OCI-LY1 (cell line): Measurements from ENCODE around the gene XRRA1.

ENCODE experiments used
- H2AFZ ChIP-seq: fragments of 200-600 bp; sonication (generic), shearing (Covaris generic); 2 replicates; pipeline ENCODE4 v1.6.0; 2014; ENCODE audit warnings: antibody characterized with exemption, mild to moderate bottlenecking, low read length
- H3F3A ChIP-seq: fragments of 200-600 bp; sonication (generic), shearing (Covaris generic); 2 replicates; pipeline ENCODE4 v1.6.0; 2014; ENCODE audit warnings: mild to moderate bottlenecking, antibody characterized with exemption, low read length, moderate library complexity; ENCODE audit not compliant: insufficient read depth
- H3K27ac ChIP-seq: fragments of 200-600 bp; sonication (generic); 2 replicates; pipeline ENCODE4 v1.5.1; 2014; ENCODE audit warnings: low read length, mixed run types, mild to moderate bottlenecking, low read depth; ENCODE audit not compliant: poor library complexity, severe bottlenecking
- H3K27me3 ChIP-seq: fragments of 200-600 bp; sonication (generic); 2 replicates; pipeline ENCODE4 v1.6.0; 2014; ENCODE audit warnings: antibody characterized with exemption, mild to moderate bottlenecking, low read length, moderate library complexity; ENCODE audit not compliant: insufficient read depth
- H3K36me3 ChIP-seq: fragments of 200-600 bp; sonication (generic); 2 replicates; pipeline ENCODE4 v1.6.1; 2014; ENCODE audit warnings: mild to moderate bottlenecking, antibody characterized with exemption, low read length, moderate library complexity, mixed read lengths; ENCODE audit not compliant: insufficient read depth
- H3K4me1 ChIP-seq: fragments of 200-600 bp; sonication (generic); 2 replicates; pipeline ENCODE4 v1.5.1; 2014; ENCODE audit warnings: mild to moderate bottlenecking, low read length, moderate library complexity; ENCODE audit not compliant: insufficient read depth, severe bottlenecking
- H3K4me2 ChIP-seq: fragments of 200-600 bp; sonication (generic), shearing (Covaris generic); 2 replicates; pipeline ENCODE4 v1.6.1; 2014; ENCODE audit warnings: low read length
- H3K4me3 ChIP-seq: fragments of 200-600 bp; sonication (generic); 2 replicates; pipeline ENCODE4 v1.5.1; 2014; ENCODE audit warnings: low read length, low read depth, mild to moderate bottlenecking, mixed read lengths; ENCODE audit not compliant: poor library complexity, severe bottlenecking
- H3K79me2 ChIP-seq: fragments of 200-600 bp; shearing (Covaris generic); 2 replicates; pipeline ENCODE4 v1.6.1; 2016; ENCODE audit warnings: mixed run types, low read length, mixed read lengths; ENCODE audit not compliant: insufficient read depth
- H3K9ac ChIP-seq: fragments of 200-600 bp; sonication (generic), shearing (Covaris generic); 2 replicates; pipeline ENCODE4 v1.6.1; 2014; ENCODE audit warnings: mild to moderate bottlenecking, low read length, mixed read lengths
- H3K9me2 ChIP-seq: fragments of 200-600 bp; sonication (generic), shearing (Covaris generic); 2 replicates; pipeline ENCODE4 v1.6.1; 2014; ENCODE audit warnings: low read depth, mild to moderate bottlenecking, low read length, mixed read lengths
- H3K9me3 ChIP-seq: fragments of 200-600 bp; shearing (Covaris generic); 2 replicates; pipeline ENCODE4 v1.6.1; 2014; ENCODE audit warnings: low read length, mixed read lengths
- H4K20me1 ChIP-seq: fragments of 200-600 bp; sonication (generic), shearing (Covaris generic); 2 replicates; pipeline ENCODE4 v1.6.0; 2016; ENCODE audit warnings: mild to moderate bottlenecking, low read length; ENCODE audit not compliant: insufficient read depth
- CTCF ChIP-seq: fragments of 200-600 bp; sonication (generic), shearing (Covaris generic); IDR thresholded peaks from 2 replicates; pipeline ENCODE4 v1.5.1; 2017; ENCODE audit warnings: mild to moderate bottlenecking, antibody characterized with exemption, low read length, moderate library complexity, mixed read lengths
- EZH2 ChIP-seq: fragments of 200-600 bp; sonication (generic), shearing (Covaris generic); IDR thresholded peaks from 2 replicates; pipeline ENCODE4 v1.8.0; 2017; ENCODE audit warnings: borderline replicate concordance, mixed run types, mild to moderate bottlenecking, antibody characterized with exemption, low read length, moderate library complexity, mixed read lengths

Gene XRRA1

GRCh38 chr11:74909385-74909784, 39.5 kb downstream of the XRRA1 start:
- no peaks in the 10 kb centered on the region for H4K20me1 ChIP-seq
- H3K9me3 ChIP-seq: no peaks in the 10 kb centered on the region
- no peak for TF ChIP-seq EZH2
- no peak for TF ChIP-seq CTCF
- no peak overlapping the region for H3K9ac ChIP-seq
- no peaks in the 10 kb centered on the region for H3K79me2 ChIP-seq
- no peak overlapping the region for H3K4me3 ChIP-seq
- H3K36me3 ChIP-seq: peaks cover 40% of the 10 kb centered on the region; the same call in 1 of the 2 replicates
- H3K4me2 ChIP-seq: no peak overlapping the region
- H3F3A ChIP-seq: no peaks in the 10 kb centered on the region
- no peaks in the 10 kb centered on the region for H3K9me2 ChIP-seq
- H3K27ac ChIP-seq: no peak overlapping the region
- H2AFZ ChIP-seq: no peak overlapping the region
- H3K4me1 ChIP-seq: peaks cover 8% of the 10 kb centered on the region
- H3K27me3 ChIP-seq: no peaks in the 10 kb centered on the region

GRCh38 chr11:74905326-74905725, 43.6 kb downstream of the XRRA1 start:
- Histone ChIP-seq H3K4me1 (peaks cover 8% of the 10 kb centered on the region), H3K27me3 (no peaks in the 10 kb centered on the region), H2AFZ (no peak overlapping the region), H3F3A (no peaks in the 10 kb centered on the region), H3K9ac (no peak overlapping the region), H4K20me1 (no peaks in the 10 kb centered on the region), H3K9me2 (no peaks in the 10 kb centered on the region), H3K4me2 (no peak overlapping the region), H3K36me3 (peaks cover 44% of the 10 kb centered on the region), H3K79me2 (no peaks in the 10 kb centered on the region), H3K27ac (no peak overlapping the region), H3K4me3 (no peak overlapping the region), H3K9me3 (peaks cover 7% of the 10 kb centered on the region; the same call in 1 of the 2 replicates)
- TF ChIP-seq CTCF: no peak
- TF ChIP-seq EZH2: no peak

- TF ChIP-seq CTCF (no peak), EZH2 (no peak)
- H3K4me3 ChIP-seq: no peak overlapping the region
- H3K79me2 ChIP-seq: no peaks in the 10 kb centered on the region
- no peaks in the 10 kb centered on the region for H3F3A ChIP-seq
- H3K9me3 ChIP-seq: peaks cover 7% of the 10 kb centered on the region; the same call in 1 of the 2 replicates
- no peak overlapping the region for H2AFZ ChIP-seq
- H3K9me2 ChIP-seq: no peaks in the 10 kb centered on the region
- no peak overlapping the region for H3K9ac ChIP-seq
- H3K4me1 ChIP-seq: no peaks in the 10 kb centered on the region
- H3K27me3 ChIP-seq: no peaks in the 10 kb centered on the region
- H4K20me1 ChIP-seq: no peaks in the 10 kb centered on the region
- no peak overlapping the region for H3K4me2 ChIP-seq
- no peak overlapping the region for H3K27ac ChIP-seq
- peaks cover 31% of the 10 kb centered on the region for H3K36me3 ChIP-seq
Observed at GRCh38 chr11:74902342-74902741, 46.5 kb downstream of the XRRA1 start.
